GM12878 (cell line): ENCODE measurements around the gene TCERG1L. TPM values are rescaled to one million over a fixed set of nuclear protein-coding genes. Genes with fewer than 3 reads are reported as not detected.

ENCODE experiments used
- ATAC-seq: fragments of 200-7000 bp; cut with Tn5 transposase; 3 replicates; pipeline ENCODE4 v1.9.1; 2020; ENCODE audit warnings: mild to moderate bottlenecking, moderate library complexity
- BruUV-seq: library from RNA; stranded (reverse); fragments of 400-500 nt; replicated peaks from 2 replicates; lab custom pipeline; 2021; lab: Mats Ljungman, UMichigan
- CTCF ChIA-PET: fragments of 300-600 bp; sonication (Branson Sonifier 250); formaldehyde crosslinking; extraction: SDS; loops from one replicate; lab custom pipeline; 2021; ENCODE audit warnings: inconsistent platforms; lab: Yijun Ruan, JAX
- POLR2A ChIA-PET: fragments of 350-600 bp; formaldehyde crosslinking; extraction: SDS; loops from one replicate; lab custom pipeline; 2021; ENCODE audit warnings: inconsistent platforms; lab: Charles Lee
- RAD21 ChIA-PET: fragments of 300-600 bp; sonication (Branson Sonifier 250); formaldehyde crosslinking; loops from one replicate; lab custom pipeline; 2023; ENCODE audit warnings: antibody characterized with exemption; ENCODE audit not compliant: unreplicated experiment; lab: Charles Lee
- SMC1A ChIA-PET: fragments of 300-600 bp; sonication (Branson Sonifier 250); formaldehyde crosslinking; loops from one replicate; lab custom pipeline; 2023; ENCODE audit not compliant: unreplicated experiment, uncharacterized antibody; lab: Charles Lee
- DNase-seq: peaks from one replicate; pipeline ENCODE4 v3.0.0-alpha.2; 2011; ENCODE audit warnings: low read depth, low spot score
- FAIRE-seq: peaks from 3 replicates; lab custom pipeline; 2011; peaks lifted over from hg19 to GRCh38; lab: Jason Lieb, UNC
- H2AFZ ChIP-seq: 2 replicates; pipeline ENCODE4 v1.6.0; 2011; ENCODE audit warnings: low read depth, low read length, control low read depth; ENCODE audit not compliant: control insufficient read depth
- H3K27ac ChIP-seq: 2 replicates; pipeline ENCODE4 v1.5.1; 2011; ENCODE audit warnings: control low read depth; ENCODE audit not compliant: control insufficient read depth, insufficient read depth
- H3K27me3 ChIP-seq, 2 experiments: replicated peaks in 1 of 2; 2 replicates each; pipeline versions ENCODE4 v1.6.0 to v1.6.1; 2011; ENCODE audit warnings: low read length in 1 of 2; ENCODE audit not compliant: control insufficient read depth in 2 of 2, insufficient read depth in 2 of 2
- H3K36me3 ChIP-seq, 2 experiments: 2 replicates each; pipeline ENCODE4 v1.5.1; 2011; ENCODE audit warnings: low read length in 1 of 2; ENCODE audit not compliant: control insufficient read depth in 2 of 2, insufficient read depth in 2 of 2
- H3K4me1 ChIP-seq: 2 replicates; pipeline ENCODE4 v1.6.1; 2011; ENCODE audit warnings: mild to moderate bottlenecking, low read length, moderate library complexity, mixed read lengths; ENCODE audit not compliant: control insufficient read depth, insufficient read depth
- H3K4me2 ChIP-seq: 2 replicates; pipeline ENCODE4 v1.6.0; 2011; ENCODE audit warnings: control low read depth; ENCODE audit not compliant: control insufficient read depth, insufficient read depth
- H3K4me3 ChIP-seq: fragments of 200-600 bp; sonication (generic); 2 replicates; pipeline ENCODE4 v1.5.1; 2016
- H3K79me2 ChIP-seq: 2 replicates; pipeline ENCODE4 v1.6.0; 2011; ENCODE audit warnings: low read length; ENCODE audit not compliant: control insufficient read depth, insufficient read depth
- H3K9ac ChIP-seq: 2 replicates; pipeline ENCODE4 v1.8.0; 2011; ENCODE audit warnings: low read length, control low read depth, mixed read lengths; ENCODE audit not compliant: control insufficient read depth, insufficient read depth
- H3K9me3 ChIP-seq: replicated peaks from 3 replicates; pipeline ENCODE4 v1.5.1; 2011; ENCODE audit warnings: mild to moderate bottlenecking, low read length; ENCODE audit not compliant: control insufficient read depth, insufficient read depth
- H4K20me1 ChIP-seq: 2 replicates; pipeline ENCODE4 v1.6.0; 2011; ENCODE audit not compliant: control insufficient read depth, insufficient read depth
- BRCA1 ChIP-seq: IDR thresholded peaks from 2 replicates; pipeline ENCODE4 v1.6.1; 2011; ENCODE audit warnings: low read depth, low read length, improper control_type of control experiment
- DPF2 ChIP-seq: fragments of 450-650 bp; IDR thresholded peaks from 2 replicates; pipeline ENCODE4 v1.6.1; 2017; ENCODE audit warnings: mild to moderate bottlenecking
- E2F4 ChIP-seq: IDR thresholded peaks from 2 replicates; pipeline ENCODE4 v1.6.1; 2012; ENCODE audit warnings: low read depth, low read length, improper control_type of control experiment
- EGR1 ChIP-seq, 2 experiments: IDR thresholded peaks; 1 replicate in 1 of 2; 2 replicates in 1 of 2; pipeline ENCODE4 v1.6.1; 2011 to 2012; ENCODE audit warnings: low read depth in 2 of 2, low read length in 2 of 2, borderline replicate concordance in 1 of 2, mild to moderate bottlenecking in 1 of 2, moderate library complexity in 1 of 2
- ELK1 ChIP-seq: IDR thresholded peaks from 2 replicates; pipeline ENCODE4 v1.6.1; 2012; ENCODE audit warnings: low read depth, low read length, improper control_type of control experiment
- HCFC1 ChIP-seq: fragments of 150-350 bp; IDR thresholded peaks from 2 replicates; pipeline ENCODE4 v1.6.1; 2014; ENCODE audit warnings: low read length
- LARP7 ChIP-seq: fragments of 450-650 bp; IDR thresholded peaks from 2 replicates; pipeline ENCODE4 v1.6.1; 2017; ENCODE audit warnings: mild to moderate bottlenecking
- MXI1 ChIP-seq: fragments of 150-350 bp; IDR thresholded peaks from 2 replicates; pipeline ENCODE4 v1.6.1; 2011; ENCODE audit warnings: low read depth, mild to moderate bottlenecking, inconsistent platforms, low read length, improper control_type of control experiment
- NFYA ChIP-seq: IDR thresholded peaks from 2 replicates; pipeline ENCODE4 v1.6.1; 2011; ENCODE audit warnings: low read depth, mild to moderate bottlenecking, low read length, improper control_type of control experiment, borderline replicate concordance
- POLR2AphosphoS5 ChIP-seq: IDR thresholded peaks from 2 replicates; pipeline ENCODE4 v1.6.1; 2011; ENCODE audit warnings: mild to moderate bottlenecking, low read length, inconsistent platforms
- RUNX3 ChIP-seq: IDR thresholded peaks from 2 replicates; pipeline ENCODE4 v1.6.1; 2012; ENCODE audit warnings: low read length, inconsistent platforms
- SREBF2 ChIP-seq: IDR thresholded peaks from 2 replicates; pipeline ENCODE4 v1.6.1; 2012; ENCODE audit warnings: mild to moderate bottlenecking, low read length
- STAT1 ChIP-seq: fragments of 450-650 bp; conservative IDR thresholded peaks from 2 replicates; pipeline ENCODE4 v1.6.1; 2014; ENCODE audit warnings: antibody characterized with exemption, mild to moderate bottlenecking
- STAT3 ChIP-seq: IDR thresholded peaks from 2 replicates; pipeline ENCODE4 v1.6.1; 2011; ENCODE audit warnings: low read depth, low read length, improper control_type of control experiment
- TCF12 ChIP-seq: IDR thresholded peaks from 2 replicates; pipeline ENCODE4 v1.6.1; 2011; ENCODE audit warnings: low read depth, mild to moderate bottlenecking, low read length
- TCF3 ChIP-seq: IDR thresholded peaks from 2 replicates; pipeline ENCODE4 v1.6.1; 2012; ENCODE audit warnings: low read depth, mild to moderate bottlenecking, low read length, borderline replicate concordance; ENCODE audit not compliant: insufficient read depth
- USF2 ChIP-seq: IDR thresholded peaks from 2 replicates; pipeline ENCODE4 v1.6.1; 2011; ENCODE audit warnings: low read depth, low read length, improper control_type of control experiment, borderline replicate concordance
- WGBS: methylation state at CpG from one replicate; pipeline ENCODE4 v1.1.6; 2016; ENCODE audit warnings: low lambda C conversion rate; ENCODE audit not compliant: insufficient replicate concordance, insufficient coverage; ENCODE audit errors: missing lambda C conversion rate; 5-methylcytosine and 5-hydroxymethylcytosine counted together
- in situ Hi-C: fragments of 300-500 bp; cut with MboI; formaldehyde crosslinking; loops from 9 replicates; pipeline ENCODE4 v1.14.3; 2018; ENCODE audit warnings: mixed read lengths
- intact Hi-C: fragments of 100-400 bp; cut with micrococcal nuclease; formaldehyde crosslinking; loops from one replicate; pipeline ENCODE4 v1.14.2; 2022; ENCODE audit not compliant: unreplicated experiment
- polyA plus RNA-seq, 11 experiments: library from polyadenylated mRNA; depleted of rRNA in 4 of 11; unstranded in 6 of 11; stranded (reverse) in 5 of 11; fragments of >200 nt; fragmentation: Nextera tagmentation in 4 of 11; fragmentation: Illumina TruSeq in 1 of 11; extraction: Ambion mirVana in 4 of 11; extraction: Trizol in 1 of 11; gene quantifications; 1 replicate in 1 of 11; 2 replicates in 10 of 11; pipeline versions ENCODE4 v1.2.1 to v1.2.3, GENCODE V29; 2011 to 2016; ENCODE audit warnings: inconsistent platforms in 2 of 11, missing spikeins in 2 of 11, low read depth in 1 of 11
- total RNA-seq, 4 experiments: library from RNA; depleted of rRNA in 3 of 4; stranded (reverse); fragments of >200 nt in 3 of 4; fragmentation: Illumina TruSeq in 1 of 4; extraction: Trizol in 1 of 4; gene quantifications; 2 replicates each; pipeline versions ENCODE4 v1.2.1 to v1.2.3, GENCODE V29; 2013 to 2021
- TF ChIP-seq, protein P1 (sequence below): IDR thresholded peaks from 2 replicates; pipeline ENCODE4 v1.6.1; 2012; ENCODE audit warnings: mild to moderate bottlenecking, low read depth, low read length

TCERG1L gene
- total and polyA plus RNA-seq, 10 of the 15 experiments (the other 5 are each of a cell fraction or from before 2014, with no cell fraction given), result not detected

DNA sequence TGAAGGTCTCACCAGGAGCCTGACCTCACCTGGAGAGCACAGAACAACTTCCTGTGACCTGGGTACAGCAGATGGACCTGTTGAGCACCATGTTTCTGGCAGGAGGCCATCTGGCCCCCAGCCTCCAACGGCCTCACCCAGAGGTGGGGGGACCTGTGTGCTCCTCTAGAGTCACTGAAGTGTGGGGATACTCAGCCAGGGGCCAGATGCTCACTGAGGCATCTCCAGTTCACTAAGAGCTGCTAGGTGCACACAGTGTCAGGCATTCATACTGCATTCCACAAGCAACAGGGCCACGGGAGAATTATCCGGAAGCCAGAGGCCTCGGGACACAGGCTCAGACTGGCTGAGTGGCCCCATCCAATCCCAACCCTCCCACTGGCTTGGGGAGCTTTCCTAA is 161.4 kb downstream of the TCERG1L start:
- no TSS peak for BruUV-seq
- POLR2A ChIA-PET, result no interaction called here
- Histone ChIP-seq H3K9ac (no peak overlapping the region), H3K79me2 (no peaks in the 10 kb centered on the region), H3K36me3 (no peaks in the 10 kb centered on the region), H3K4me2 (no peak overlapping the region), H3K4me1 (no peaks in the 10 kb centered on the region), H3K9me3 (no peaks in the 10 kb centered on the region; the same call in 2 of the 3 replicates), H3K4me3 (no peak overlapping the region), H4K20me1 (no peaks in the 10 kb centered on the region), H2AFZ (no peak overlapping the region), H3K27me3 (no peaks in the 10 kb centered on the region), H3K27ac (no peak overlapping the region)
- intact Hi-C loops, result no loop called here
- in situ Hi-C loops, result no loop called here
- ATAC-seq, result no peak
- no peak for DNase-seq
- RAD21 ChIA-PET, result no interaction called here
- FAIRE-seq, result no peak
- 6% methylated on average over 4 of the region's 4 CpGs for WGBS
- SMC1A ChIA-PET, result no interaction called here
- CTCF ChIA-PET, result interaction anchor here (0.6 kb wide), 1 partner anchor 9 kb away, joined by 3 read pairs; no protein-coding TSS in a partner anchor
- no peak for TF ChIP-seq RUNX3
- TF ChIP-seq E2F4, result no peak
- no peak for TF ChIP-seq STAT3
- TF ChIP-seq USF2, result no peak
- no peak for TF ChIP-seq POLR2AphosphoS5
- TF ChIP-seq SREBF2, result no peak
- TF ChIP-seq HCFC1, result no peak
- no peak for TF ChIP-seq STAT1
- no peak for TF ChIP-seq EGR1 (IDR thresholded peaks at IDR 0.05; ENCODE audit: borderline replicate concordance in 1 of 2, low read depth in 2 of 2, low read length in 2 of 2)
- no peak for TF ChIP-seq TCF3
- TF ChIP-seq, protein P1, sequence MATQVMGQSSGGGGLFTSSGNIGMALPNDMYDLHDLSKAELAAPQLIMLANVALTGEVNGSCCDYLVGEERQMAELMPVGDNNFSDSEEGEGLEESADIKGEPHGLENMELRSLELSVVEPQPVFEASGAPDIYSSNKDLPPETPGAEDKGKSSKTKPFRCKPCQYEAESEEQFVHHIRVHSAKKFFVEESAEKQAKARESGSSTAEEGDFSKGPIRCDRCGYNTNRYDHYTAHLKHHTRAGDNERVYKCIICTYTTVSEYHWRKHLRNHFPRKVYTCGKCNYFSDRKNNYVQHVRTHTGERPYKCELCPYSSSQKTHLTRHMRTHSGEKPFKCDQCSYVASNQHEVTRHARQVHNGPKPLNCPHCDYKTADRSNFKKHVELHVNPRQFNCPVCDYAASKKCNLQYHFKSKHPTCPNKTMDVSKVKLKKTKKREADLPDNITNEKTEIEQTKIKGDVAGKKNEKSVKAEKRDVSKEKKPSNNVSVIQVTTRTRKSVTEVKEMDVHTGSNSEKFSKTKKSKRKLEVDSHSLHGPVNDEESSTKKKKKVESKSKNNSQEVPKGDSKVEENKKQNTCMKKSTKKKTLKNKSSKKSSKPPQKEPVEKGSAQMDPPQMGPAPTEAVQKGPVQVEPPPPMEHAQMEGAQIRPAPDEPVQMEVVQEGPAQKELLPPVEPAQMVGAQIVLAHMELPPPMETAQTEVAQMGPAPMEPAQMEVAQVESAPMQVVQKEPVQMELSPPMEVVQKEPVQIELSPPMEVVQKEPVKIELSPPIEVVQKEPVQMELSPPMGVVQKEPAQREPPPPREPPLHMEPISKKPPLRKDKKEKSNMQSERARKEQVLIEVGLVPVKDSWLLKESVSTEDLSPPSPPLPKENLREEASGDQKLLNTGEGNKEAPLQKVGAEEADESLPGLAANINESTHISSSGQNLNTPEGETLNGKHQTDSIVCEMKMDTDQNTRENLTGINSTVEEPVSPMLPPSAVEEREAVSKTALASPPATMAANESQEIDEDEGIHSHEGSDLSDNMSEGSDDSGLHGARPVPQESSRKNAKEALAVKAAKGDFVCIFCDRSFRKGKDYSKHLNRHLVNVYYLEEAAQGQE, result no peak
- no peak for TF ChIP-seq DPF2
- no peak for TF ChIP-seq NFYA
- TF ChIP-seq MXI1, result no peak
- no peak for TF ChIP-seq LARP7
- TF ChIP-seq ELK1, result no peak
- no peak for TF ChIP-seq BRCA1
- TF ChIP-seq TCF12, result no peak
